ENCODE results near the gene ARHGEF2.

Gene ARHGEF2

GRCh38 chr1:156004843-156005584 lies 26.7 kb upstream of the ARHGEF2 start:
- no peak overlapping the region for H3K27ac ChIP-seq (ENCODE audit: low read depth, low read length)
- WGBS (ENCODE audit: extremely low coverage, insufficient coverage, insufficient read length), result no CpG with 5 or more reads among the region's 4 CpGs
- H3K36me3 ChIP-seq (ENCODE audit: control insufficient read depth in 1 of 2, insufficient read depth in 2 of 2, low read length in 2 of 2), result peaks cover 14 to 15% of the 10 kb centered on the region in 2 experiments
- no peak overlapping the region for H3K4me2 ChIP-seq (ENCODE audit: low read length)
- no peaks in the 10 kb centered on the region for H3K9me3 ChIP-seq (ENCODE audit: insufficient read depth, low read depth, low read length)
- H2BK120ac ChIP-seq (ENCODE audit: insufficient read depth, low read length, poor library complexity), result no peak overlapping the region
- no peak overlapping the region for H3K23ac ChIP-seq (ENCODE audit: low read length)
- no peak overlapping the region for H3K18ac ChIP-seq (ENCODE audit: low read length)
- H2BK12ac ChIP-seq (ENCODE audit: low read length), result no peak overlapping the region
- H3K4me1 ChIP-seq (ENCODE audit: control insufficient read depth in 1 of 2, insufficient read depth in 2 of 2, low read length in 2 of 2), result peaks cover 4 to 6% of the 10 kb centered on the region in 2 experiments
- no peak overlapping the region for H2BK5ac ChIP-seq (ENCODE audit: low read depth, low read length, poor library complexity)
- no peaks in the 10 kb centered on the region for H3K27me3 ChIP-seq (ENCODE audit: insufficient read depth, low read length)
- no peaks in the 10 kb centered on the region for H3K79me1 ChIP-seq (ENCODE audit: low read length)
- no peak overlapping the region for H4K8ac ChIP-seq (ENCODE audit: low read depth, low read length)
- no peak overlapping the region for H3K4me3 ChIP-seq (ENCODE audit: low read depth, low read length)
- DNase-seq, result no peak
- no peak overlapping the region for H4K91ac ChIP-seq (ENCODE audit: low read depth, low read length)
- H3K14ac ChIP-seq (ENCODE audit: low read length), result no peak overlapping the region
- no peak overlapping the region for H3K9ac ChIP-seq (ENCODE audit: low read length)
- H2AFZ ChIP-seq (ENCODE audit: insufficient read depth, low read length, poor library complexity), result no peak overlapping the region
- no peaks in the 10 kb centered on the region for H3K79me2 ChIP-seq (ENCODE audit: control insufficient read depth, insufficient read depth, low read length, poor library complexity)
- peak overlapping the region; percentile 47 for H2AK5ac ChIP-seq (ENCODE audit: low read length)
- no peak overlapping the region for H4K12ac ChIP-seq (ENCODE audit: low read depth, low read length)
- H3K4ac ChIP-seq (ENCODE audit: low read depth, low read length), result no peak overlapping the region

GRCh38 chr1:156003923-156004188 lies 25.5 kb upstream of the ARHGEF2 start:
- H2BK12ac ChIP-seq (ENCODE audit: low read length), result no peak overlapping the region
- no peak overlapping the region for H2AK5ac ChIP-seq (ENCODE audit: low read length)
- no peak overlapping the region for H4K8ac ChIP-seq (ENCODE audit: low read depth, low read length)
- no peak overlapping the region for H3K4me3 ChIP-seq (ENCODE audit: low read depth, low read length)
- H4K12ac ChIP-seq (ENCODE audit: low read depth, low read length), result no peak overlapping the region
- no peak overlapping the region for H4K91ac ChIP-seq (ENCODE audit: low read depth, low read length)
- H3K79me2 ChIP-seq (ENCODE audit: control insufficient read depth, insufficient read depth, low read length, poor library complexity), result no peaks in the 10 kb centered on the region
- WGBS (ENCODE audit: extremely low coverage, insufficient coverage, insufficient read length), result no CpG with 5 or more reads among the region's 2 CpGs
- no peak overlapping the region for H2BK5ac ChIP-seq (ENCODE audit: low read depth, low read length, poor library complexity)
- H3K23ac ChIP-seq (ENCODE audit: low read length), result no peak overlapping the region
- H3K9me3 ChIP-seq (ENCODE audit: insufficient read depth, low read depth, low read length), result no peaks in the 10 kb centered on the region
- H3K79me1 ChIP-seq (ENCODE audit: low read length), result no peaks in the 10 kb centered on the region
- H2AFZ ChIP-seq (ENCODE audit: insufficient read depth, low read length, poor library complexity), result no peak overlapping the region
- H3K36me3 ChIP-seq (ENCODE audit: control insufficient read depth in 1 of 2, insufficient read depth in 2 of 2, low read length in 2 of 2), result peaks cover 6% of the 10 kb centered on the region in 2 experiments
- H3K9ac ChIP-seq (ENCODE audit: low read length), result no peak overlapping the region
- no peak overlapping the region for H3K18ac ChIP-seq (ENCODE audit: low read length)
- no peak overlapping the region for H3K4me2 ChIP-seq (ENCODE audit: low read length)
- H3K27ac ChIP-seq (ENCODE audit: low read depth, low read length), result no peak overlapping the region
- peaks cover 0 to 6% of the 10 kb centered on the region in 2 experiments for H3K4me1 ChIP-seq (ENCODE audit: control insufficient read depth in 1 of 2, insufficient read depth in 2 of 2, low read length in 2 of 2)
- no peaks in the 10 kb centered on the region for H3K27me3 ChIP-seq (ENCODE audit: insufficient read depth, low read length)
- H2BK120ac ChIP-seq (ENCODE audit: insufficient read depth, low read length, poor library complexity), result no peak overlapping the region
- no peak overlapping the region for H3K4ac ChIP-seq (ENCODE audit: low read depth, low read length)
- no peak overlapping the region for H3K14ac ChIP-seq (ENCODE audit: low read length)
- no peak for DNase-seq

- H3K4me1 ChIP-seq (ENCODE audit: control insufficient read depth in 1 of 2, insufficient read depth in 2 of 2, low read length in 2 of 2), result peaks cover 0 to 6% of the 10 kb centered on the region in 2 experiments
- no peak overlapping the region for H4K8ac ChIP-seq (ENCODE audit: low read depth, low read length)
- no CpG with 5 or more reads among the region's 3 CpGs for WGBS (ENCODE audit: extremely low coverage, insufficient coverage, insufficient read length)
- no peak overlapping the region for H3K9ac ChIP-seq (ENCODE audit: low read length)
- H3K14ac ChIP-seq (ENCODE audit: low read length), result no peak overlapping the region
- no peak overlapping the region for H3K18ac ChIP-seq (ENCODE audit: low read length)
- no peak overlapping the region for H4K91ac ChIP-seq (ENCODE audit: low read depth, low read length)
- no peak overlapping the region for H3K23ac ChIP-seq (ENCODE audit: low read length)
- no peak overlapping the region for H3K4me2 ChIP-seq (ENCODE audit: low read length)
- no peak overlapping the region for H2BK120ac ChIP-seq (ENCODE audit: insufficient read depth, low read length, poor library complexity)
- H4K12ac ChIP-seq (ENCODE audit: low read depth, low read length), result no peak overlapping the region
- H3K4me3 ChIP-seq (ENCODE audit: low read depth, low read length), result no peak overlapping the region
- no peak overlapping the region for H2BK5ac ChIP-seq (ENCODE audit: low read depth, low read length, poor library complexity)
- no peak overlapping the region for H2BK12ac ChIP-seq (ENCODE audit: low read length)
- no peak overlapping the region for H2AFZ ChIP-seq (ENCODE audit: insufficient read depth, low read length, poor library complexity)
- no peaks in the 10 kb centered on the region for H3K27me3 ChIP-seq (ENCODE audit: insufficient read depth, low read length)
- H3K79me1 ChIP-seq (ENCODE audit: low read length), result no peaks in the 10 kb centered on the region
- H3K27ac ChIP-seq (ENCODE audit: low read depth, low read length), result no peak overlapping the region
- H3K36me3 ChIP-seq (ENCODE audit: control insufficient read depth in 1 of 2, insufficient read depth in 2 of 2, low read length in 2 of 2), result no peaks in the 10 kb centered on the region
- no peak overlapping the region for H3K4ac ChIP-seq (ENCODE audit: low read depth, low read length)
- no peaks in the 10 kb centered on the region for H3K9me3 ChIP-seq (ENCODE audit: insufficient read depth, low read depth, low read length)
- H3K79me2 ChIP-seq (ENCODE audit: control insufficient read depth, insufficient read depth, low read length, poor library complexity), result no peaks in the 10 kb centered on the region
- no peak overlapping the region for H2AK5ac ChIP-seq (ENCODE audit: low read length)
- no peak for DNase-seq
These were observed 24.0 kb upstream of the ARHGEF2 start for GRCh38 chr1:156002188-156002911.

- Histone ChIP-seq H3K79me1 (ENCODE audit: low read length) (no peaks in the 10 kb centered on the region), H2BK12ac (ENCODE audit: low read length) (no peak overlapping the region), H2BK120ac (ENCODE audit: insufficient read depth, low read length, poor library complexity) (no peak overlapping the region), H4K8ac (ENCODE audit: low read depth, low read length) (no peak overlapping the region), H3K4me1 (ENCODE audit: control insufficient read depth in 1 of 2, insufficient read depth in 2 of 2, low read length in 2 of 2) (peaks cover 0 to 1% of the 10 kb centered on the region in 2 experiments), H3K18ac (ENCODE audit: low read length) (no peak overlapping the region), H3K27me3 (ENCODE audit: insufficient read depth, low read length) (no peaks in the 10 kb centered on the region), H4K12ac (ENCODE audit: low read depth, low read length) (no peak overlapping the region), H3K36me3 (ENCODE audit: control insufficient read depth in 1 of 2, insufficient read depth in 2 of 2, low read length in 2 of 2) (no peaks in the 10 kb centered on the region), H3K4ac (ENCODE audit: low read depth, low read length) (no peak overlapping the region), H3K79me2 (ENCODE audit: control insufficient read depth, insufficient read depth, low read length, poor library complexity) (no peaks in the 10 kb centered on the region), H3K14ac (ENCODE audit: low read length) (no peak overlapping the region), H3K4me3 (ENCODE audit: low read depth, low read length) (no peak overlapping the region), H3K27ac (ENCODE audit: low read depth, low read length) (no peak overlapping the region), H3K9me3 (ENCODE audit: insufficient read depth, low read depth, low read length) (no peaks in the 10 kb centered on the region), H2AFZ (ENCODE audit: insufficient read depth, low read length, poor library complexity) (no peak overlapping the region), H3K4me2 (ENCODE audit: low read length) (no peak overlapping the region), H4K91ac (ENCODE audit: low read depth, low read length) (no peak overlapping the region), H3K9ac (ENCODE audit: low read length) (no peak overlapping the region), H2AK5ac (ENCODE audit: low read length) (no peak overlapping the region), H3K23ac (ENCODE audit: low read length) (no peak overlapping the region), H2BK5ac (ENCODE audit: low read depth, low read length, poor library complexity) (no peak overlapping the region)
- no peak for DNase-seq
- no CpG with 5 or more reads among the region's 4 CpGs for WGBS (ENCODE audit: extremely low coverage, insufficient coverage, insufficient read length)
These were observed 23.4 kb upstream of the ARHGEF2 start for GRCh38 chr1:156001662-156002171.

All from trophoblast cell (in vitro differentiated cells and primary cell).